ENCODE data around the gene ARHGAP23. TPM values are rescaled to one million over a fixed set of nuclear protein-coding genes. Genes with fewer than 3 reads are reported as not detected.
A peak's percentile ranks its signal among the peaks of the same experiment; 100 is the strongest.

The ARHGAP23 gene
- total RNA-seq, 1 experiment from 2014 or later = 97.9 TPM

GRCh38 chr17:38540514-38541045 is 112.3 kb downstream of the ARHGAP23 start:
- Histone ChIP-seq H2BK15ac (ENCODE audit: low read depth, low read length) (no peak overlapping the region), H4K5ac (ENCODE audit: insufficient read length, low read depth, low read length) (no peak overlapping the region), H3K23ac (ENCODE audit: insufficient read length, low read depth, low read length) (no peak overlapping the region), H3K27ac (ENCODE audit: insufficient read length, low read depth, low read length) (no peak overlapping the region), H3K56ac (ENCODE audit: insufficient read length, low read depth, low read length) (no peak overlapping the region), H3T11ph (ENCODE audit: low read length) (no peak overlapping the region), H2BK12ac (ENCODE audit: insufficient read length, low read depth, low read length) (no peak overlapping the region), H3K79me2 (ENCODE audit: insufficient read depth, low read length) (no peaks in the 10 kb centered on the region), H3K9me3 (ENCODE audit: control insufficient read depth, low read depth, low read length) (no peaks in the 10 kb centered on the region), H2AK5ac (ENCODE audit: insufficient read length, low read length) (no peak overlapping the region), H2BK120ac (ENCODE audit: low read depth, low read length, poor library complexity, severe bottlenecking) (no peak overlapping the region), H3K18ac (ENCODE audit: insufficient read length, low read depth, low read length) (no peak overlapping the region), H3K4me2 (ENCODE audit: insufficient read depth, insufficient read length, low read length) (no peak overlapping the region), H3K9ac (ENCODE audit: extremely low read depth, insufficient read length, low read length) (no peak overlapping the region), H2BK20ac (ENCODE audit: low read depth, low read length, poor library complexity, severe bottlenecking) (no peak overlapping the region), H4K8ac (replicated peaks; ENCODE audit: insufficient read length, low read depth, low read length) (no peak overlapping the region), H3K14ac (ENCODE audit: insufficient read depth, low read length) (no peak overlapping the region), H2AFZ (ENCODE audit: low read length) (no peak overlapping the region), H4K20me1 (ENCODE audit: control insufficient read depth, insufficient read depth, insufficient read length) (no peaks in the 10 kb centered on the region), H3K4me1 (ENCODE audit: insufficient read depth, low read length) (no peaks in the 10 kb centered on the region), H3K79me1 (ENCODE audit: insufficient read depth, low read depth, low read length, poor library complexity, severe bottlenecking) (no peaks in the 10 kb centered on the region), H3K4ac (ENCODE audit: low read depth, low read length) (no peak overlapping the region), H3K23me2 (ENCODE audit: insufficient read length, low read depth, low read length, poor library complexity, severe bottlenecking) (no peaks in the 10 kb centered on the region), H3K27me3 (ENCODE audit: insufficient read depth, low read length) (no peaks in the 10 kb centered on the region), H4K91ac (ENCODE audit: insufficient read length, low read depth, low read length) (no peak overlapping the region), H2BK5ac (ENCODE audit: insufficient read length, low read length) (no peak overlapping the region)
- peaks cover 10 to 35% of the 10 kb centered on the region in 2 experiments; a peak in 3 of 4 replicates for H3K4me1 Mint-ChIP-seq
- no peak overlapping the region; a peak in 2 of 5 replicates for H3K4me3 Mint-ChIP-seq
- H3K27me3 Mint-ChIP-seq (ENCODE audit: low read depth) = peaks cover 25% of the 10 kb centered on the region
- TF ChIP-seq, protein P1, sequence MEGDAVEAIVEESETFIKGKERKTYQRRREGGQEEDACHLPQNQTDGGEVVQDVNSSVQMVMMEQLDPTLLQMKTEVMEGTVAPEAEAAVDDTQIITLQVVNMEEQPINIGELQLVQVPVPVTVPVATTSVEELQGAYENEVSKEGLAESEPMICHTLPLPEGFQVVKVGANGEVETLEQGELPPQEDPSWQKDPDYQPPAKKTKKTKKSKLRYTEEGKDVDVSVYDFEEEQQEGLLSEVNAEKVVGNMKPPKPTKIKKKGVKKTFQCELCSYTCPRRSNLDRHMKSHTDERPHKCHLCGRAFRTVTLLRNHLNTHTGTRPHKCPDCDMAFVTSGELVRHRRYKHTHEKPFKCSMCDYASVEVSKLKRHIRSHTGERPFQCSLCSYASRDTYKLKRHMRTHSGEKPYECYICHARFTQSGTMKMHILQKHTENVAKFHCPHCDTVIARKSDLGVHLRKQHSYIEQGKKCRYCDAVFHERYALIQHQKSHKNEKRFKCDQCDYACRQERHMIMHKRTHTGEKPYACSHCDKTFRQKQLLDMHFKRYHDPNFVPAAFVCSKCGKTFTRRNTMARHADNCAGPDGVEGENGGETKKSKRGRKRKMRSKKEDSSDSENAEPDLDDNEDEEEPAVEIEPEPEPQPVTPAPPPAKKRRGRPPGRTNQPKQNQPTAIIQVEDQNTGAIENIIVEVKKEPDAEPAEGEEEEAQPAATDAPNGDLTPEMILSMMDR (conservative IDR thresholded peaks at IDR 0.05) = no peak
- H3K27ac Mint-ChIP-seq = peak overlapping the region in 2 of 3 experiments; percentile 58 to 68; a peak in 1 of 7 replicates
- DNase-seq = no peak
- H3K36me3 Mint-ChIP-seq (ENCODE audit: insufficient read depth in 1 of 3, low read depth in 3 of 3) = no peaks in the 10 kb centered on the region; a peak in 1 of 7 replicates
- no CpG with 5 or more reads among the region's 11 CpGs for WGBS (ENCODE audit: extremely low coverage, insufficient read length, low lambda C conversion rate)
- no peaks in the 10 kb centered on the region for H3K9me3 Mint-ChIP-seq
